ENCODE measurements around the gene MARK2. TPM values are rescaled to one million over a fixed set of nuclear protein-coding genes. Genes with fewer than 3 reads are reported as not detected.

MARK2 gene
- total RNA-seq, 5 donors from 2014 or later (not counting 1 experiment from before 2014, with no cell fraction given): 57.4 to 67.2 (median 64.0) TPM

- peaks cover 0 to 28% of the 10 kb centered on the region in 2 experiments for H3K27me3 ChIP-seq (replicated peaks in 1 of 2; ENCODE audit: control insufficient read depth in 2 of 2, extremely low read depth in 1 of 2, insufficient read depth in 2 of 2, low read length in 1 of 2)
- peaks cover 9 to 51% of the 10 kb centered on the region in 2 experiments for H3K4me1 ChIP-seq (ENCODE audit: control insufficient read depth in 1 of 2, extremely low read depth in 1 of 2, insufficient read depth in 2 of 2, low read length in 2 of 2)
- DNase-seq: peak in 22 of 35 experiments; percentile 14 to 60 (median 33)
- peak; percentile 8 to 59 (median 28) for ATAC-seq (replicated peaks in 1 of 4)
- no peaks in the 10 kb centered on the region for H3K9me3 ChIP-seq
- no peaks in the 10 kb centered on the region for H3K9me3 Mint-ChIP-seq
- H3K27ac Mint-ChIP-seq: peak overlapping the region in 1 of 2 donors; percentile 52
- ChIA-PET CTCF (no interaction called here), POLR2A (interaction anchor here in 1 of 2 donors (0.6 kb wide), 1 partner anchor 119 kb away, joined by 5 read pairs; no protein-coding TSS in a partner anchor)
- no peaks in the 10 kb centered on the region for H3K36me3 ChIP-seq (ENCODE audit: control insufficient read depth in 2 of 2, extremely low read depth in 1 of 2, insufficient read depth in 1 of 2, low read length in 1 of 2)
- H3K4me3 ChIP-seq (ENCODE audit: control insufficient read depth in 1 of 2, extremely low read depth in 1 of 2, low read length in 1 of 2): peak overlapping the region; percentile 32 to 49
- H3K36me3 Mint-ChIP-seq: no peaks in the 10 kb centered on the region
- no peaks in the 10 kb centered on the region for H3K27me3 Mint-ChIP-seq
- H3K4me3 Mint-ChIP-seq: peak overlapping the region; percentile 72 to 82 (median 72)
- peaks cover 15 to 26% (median 17%) of the 10 kb centered on the region in 3 donors for H3K4me1 Mint-ChIP-seq
- 41% methylated on average over 37 of the region's 50 CpGs for WGBS (ENCODE audit: insufficient coverage)
- no peak overlapping the region for H3K27ac ChIP-seq (ENCODE audit: low read length)
These were observed 79.0 kb downstream of the MARK2 start for GRCh38 chr11:63917692-63918506.

DNA sequence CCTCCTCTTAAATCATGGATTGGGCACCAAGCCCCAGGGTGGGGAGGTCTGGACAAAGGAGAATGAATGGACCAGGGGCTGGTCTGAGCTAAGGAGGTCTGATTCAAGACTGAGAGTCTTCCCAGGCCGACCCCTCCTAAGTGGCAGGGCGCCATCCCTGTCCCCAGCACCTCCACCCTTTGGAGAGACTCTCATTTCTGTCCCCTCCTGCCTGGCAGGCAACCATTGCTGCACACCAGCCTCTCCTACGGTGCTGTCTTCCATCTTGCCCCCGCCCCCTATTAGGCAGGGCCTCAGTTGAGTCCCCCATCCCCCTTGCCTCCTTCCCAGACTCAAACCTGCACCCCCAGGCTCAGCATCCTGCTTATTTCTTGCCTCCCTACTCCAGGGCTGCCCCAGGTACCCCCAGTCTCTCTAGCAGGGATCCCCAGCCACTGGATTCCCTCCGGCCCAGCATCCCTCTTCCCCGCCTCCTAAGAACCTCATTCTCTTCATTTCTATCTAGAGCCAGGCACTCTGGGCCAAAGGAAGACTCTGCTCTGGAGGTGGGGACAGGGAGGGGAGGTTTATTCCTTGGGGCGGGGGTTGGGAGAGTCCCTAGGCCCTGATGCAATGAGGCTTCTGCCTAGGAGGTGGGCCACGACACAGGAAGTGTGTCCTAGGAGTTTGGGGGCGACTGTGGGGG is 79.7 kb downstream of the MARK2 start:
- Mint-ChIP-seq H3K4me3 (peak overlapping the region; percentile 14 to 82 (median 17)), H3K9me3 (no peaks in the 10 kb centered on the region), H3K36me3 (no peaks in the 10 kb centered on the region), H3K4me1 (peaks cover 15 to 26% (median 17%) of the 10 kb centered on the region in 3 donors), H3K27me3 (no peaks in the 10 kb centered on the region), H3K27ac (peak overlapping the region; percentile 11 to 52)
- Histone ChIP-seq H3K9me3 (no peaks in the 10 kb centered on the region), H3K27me3 (replicated peaks in 1 of 2; ENCODE audit: control insufficient read depth in 2 of 2, extremely low read depth in 1 of 2, insufficient read depth in 2 of 2, low read length in 1 of 2) (peaks cover 0 to 26% of the 10 kb centered on the region in 2 experiments), H3K4me1 (ENCODE audit: control insufficient read depth in 1 of 2, extremely low read depth in 1 of 2, insufficient read depth in 2 of 2, low read length in 2 of 2) (peaks cover 9 to 51% of the 10 kb centered on the region in 2 experiments), H3K4me3 (ENCODE audit: control insufficient read depth in 1 of 2, extremely low read depth in 1 of 2, low read length in 1 of 2) (no peak overlapping the region), H3K36me3 (ENCODE audit: control insufficient read depth in 2 of 2, extremely low read depth in 1 of 2, insufficient read depth in 1 of 2, low read length in 1 of 2) (no peaks in the 10 kb centered on the region), H3K27ac (ENCODE audit: low read length) (no peak overlapping the region)
- ChIA-PET CTCF (no interaction called here), POLR2A (no interaction called here)
- WGBS (ENCODE audit: insufficient coverage): 24% methylated on average over 3 of the region's 9 CpGs
- no peak for ATAC-seq (replicated peaks in 1 of 4)
- no peak for DNase-seq

- Mint-ChIP-seq H3K36me3 (no peaks in the 10 kb centered on the region), H3K27ac (peak overlapping the region in 1 of 2 donors; percentile 48), H3K9me3 (no peaks in the 10 kb centered on the region), H3K4me1 (peaks cover 15 to 24% (median 17%) of the 10 kb centered on the region in 3 donors), H3K27me3 (no peaks in the 10 kb centered on the region), H3K4me3 (peak overlapping the region in 1 of 3 donors; percentile 82)
- no peaks in the 10 kb centered on the region for H3K36me3 ChIP-seq (ENCODE audit: control insufficient read depth in 2 of 2, extremely low read depth in 1 of 2, insufficient read depth in 1 of 2, low read length in 1 of 2)
- H3K9me3 ChIP-seq: no peaks in the 10 kb centered on the region
- peaks cover 0 to 22% of the 10 kb centered on the region in 2 experiments for H3K27me3 ChIP-seq (replicated peaks in 1 of 2; ENCODE audit: control insufficient read depth in 2 of 2, extremely low read depth in 1 of 2, insufficient read depth in 2 of 2, low read length in 1 of 2)
- DNase-seq (peak in 2 of 35 experiments; percentile 9 to 25), ATAC-seq (replicated peaks in 1 of 4) (no peak)
- ChIA-PET POLR2A (interaction anchor here in 1 of 2 donors (0.6 kb wide), 1 partner anchor 245 kb away, joined by 5 read pairs; no protein-coding TSS in a partner anchor), CTCF (no interaction called here)
- WGBS (ENCODE audit: insufficient coverage): 52% methylated on average over 32 of the region's 41 CpGs
- no peak overlapping the region for H3K27ac ChIP-seq (ENCODE audit: low read length)
- H3K4me1 ChIP-seq (ENCODE audit: control insufficient read depth in 1 of 2, extremely low read depth in 1 of 2, insufficient read depth in 2 of 2, low read length in 2 of 2): peaks cover 9 to 51% of the 10 kb centered on the region in 2 experiments
- H3K4me3 ChIP-seq (ENCODE audit: control insufficient read depth in 1 of 2, extremely low read depth in 1 of 2, low read length in 1 of 2): no peak overlapping the region
These were observed 80.6 kb downstream of the MARK2 start for GRCh38 chr11:63919267-63920125.

DNA sequence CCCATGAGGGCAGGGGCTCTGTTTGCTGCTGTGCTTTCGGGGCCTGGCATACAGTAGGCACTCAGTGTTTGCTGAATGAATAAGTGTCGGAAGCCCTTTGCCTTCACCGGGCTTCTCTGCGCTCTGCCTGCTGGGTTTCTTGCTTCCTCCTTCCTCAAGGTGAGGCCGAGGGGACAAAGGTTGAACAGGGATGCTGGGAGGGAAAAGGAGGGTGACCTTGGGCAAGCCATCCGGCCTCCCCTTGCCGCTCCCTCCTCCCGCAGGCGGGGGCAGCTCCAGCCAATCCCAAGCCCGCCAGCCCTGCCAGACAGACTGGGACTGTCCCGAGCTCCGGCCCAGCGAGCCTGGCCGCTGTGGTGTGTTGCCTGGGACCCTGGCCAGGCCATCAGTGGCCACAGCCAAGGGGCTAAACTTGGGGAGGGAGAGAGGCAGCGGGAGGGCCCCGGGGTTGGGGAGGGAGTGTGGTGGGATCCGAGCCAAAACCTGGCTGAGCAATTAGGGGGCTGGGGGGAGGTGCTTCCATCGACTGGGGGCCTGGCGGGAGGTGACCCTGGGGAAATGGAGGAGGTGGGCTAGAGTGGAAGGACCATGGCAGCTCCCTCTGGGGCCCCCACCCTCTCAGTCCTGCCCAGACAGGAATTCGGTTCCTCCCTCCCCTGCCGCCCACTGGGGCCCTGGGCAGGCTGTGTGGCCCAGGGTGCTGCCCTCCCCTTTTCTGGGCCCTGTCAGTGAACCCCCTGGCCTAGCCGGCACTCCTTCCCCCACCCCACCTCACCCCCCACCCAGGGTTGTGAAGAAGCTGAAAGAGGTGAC is 81.4 kb downstream of the MARK2 start:
- Mint-ChIP-seq H3K4me3 (no peak overlapping the region), H3K36me3 (no peaks in the 10 kb centered on the region), H3K9me3 (no peaks in the 10 kb centered on the region), H3K27me3 (no peaks in the 10 kb centered on the region), H3K27ac (peak overlapping the region in 1 of 2 donors; percentile 48), H3K4me1 (peaks cover 13 to 20% (median 13%) of the 10 kb centered on the region in 3 donors)
- H3K4me3 ChIP-seq (ENCODE audit: control insufficient read depth in 1 of 2, extremely low read depth in 1 of 2, low read length in 1 of 2): no peak overlapping the region
- peaks cover 0 to 14% of the 10 kb centered on the region in 2 experiments for H3K27me3 ChIP-seq (replicated peaks in 1 of 2; ENCODE audit: control insufficient read depth in 2 of 2, extremely low read depth in 1 of 2, insufficient read depth in 2 of 2, low read length in 1 of 2)
- ATAC-seq (replicated peaks in 1 of 4) (no peak), DNase-seq (no peak)
- ChIA-PET POLR2A (interaction anchor here in 1 of 2 donors (0.6 kb wide), 1 partner anchor 29 kb away, joined by 8 read pairs; no protein-coding TSS in a partner anchor), CTCF (no interaction called here)
- WGBS (ENCODE audit: insufficient coverage): 97% methylated on average over 13 of the region's 22 CpGs
- H3K4me1 ChIP-seq (ENCODE audit: control insufficient read depth in 1 of 2, extremely low read depth in 1 of 2, insufficient read depth in 2 of 2, low read length in 2 of 2): peaks cover 7 to 46% of the 10 kb centered on the region in 2 experiments
- no peaks in the 10 kb centered on the region for H3K36me3 ChIP-seq (ENCODE audit: control insufficient read depth in 2 of 2, extremely low read depth in 1 of 2, insufficient read depth in 1 of 2, low read length in 1 of 2)
- no peaks in the 10 kb centered on the region for H3K9me3 ChIP-seq
- H3K27ac ChIP-seq (ENCODE audit: low read length): no peak overlapping the region

- DNase-seq (peak in 7 of 35 experiments; percentile 16 to 55 (median 30)), ATAC-seq (replicated peaks in 1 of 4) (no peak)
- Histone ChIP-seq H3K9me3 (no peaks in the 10 kb centered on the region), H3K27ac (ENCODE audit: low read length) (no peak overlapping the region), H3K27me3 (replicated peaks in 1 of 2; ENCODE audit: control insufficient read depth in 2 of 2, extremely low read depth in 1 of 2, insufficient read depth in 2 of 2, low read length in 1 of 2) (peaks cover 0 to 9% of the 10 kb centered on the region in 2 experiments), H3K4me1 (ENCODE audit: control insufficient read depth in 1 of 2, extremely low read depth in 1 of 2, insufficient read depth in 2 of 2, low read length in 2 of 2) (peaks cover 4 to 40% of the 10 kb centered on the region in 2 experiments), H3K36me3 (ENCODE audit: control insufficient read depth in 2 of 2, extremely low read depth in 1 of 2, insufficient read depth in 1 of 2, low read length in 1 of 2) (no peaks in the 10 kb centered on the region), H3K4me3 (ENCODE audit: control insufficient read depth in 1 of 2, extremely low read depth in 1 of 2, low read length in 1 of 2) (no peak overlapping the region)
- no peaks in the 10 kb centered on the region for H3K36me3 Mint-ChIP-seq
- WGBS (ENCODE audit: insufficient coverage): 63% methylated on average over 14 of the region's 14 CpGs
- H3K27me3 Mint-ChIP-seq: no peaks in the 10 kb centered on the region
- ChIA-PET POLR2A (interaction anchor here (0.6 kb wide), 2 partner anchors 29 to 1375 kb away, joined by 4 to 8 read pairs; partner anchors contain the start of gene AHNAK (in 1 of the 2)), CTCF (no interaction called here)
- no peak overlapping the region for H3K4me3 Mint-ChIP-seq
- no peaks in the 10 kb centered on the region for H3K9me3 Mint-ChIP-seq
- peaks cover 13 to 20% (median 13%) of the 10 kb centered on the region in 3 donors for H3K4me1 Mint-ChIP-seq
- H3K27ac Mint-ChIP-seq: no peak overlapping the region
These were observed 82.1 kb downstream of the MARK2 start for GRCh38 chr11:63920939-63921417.
